ENCODE data around the gene MEF2A.
"Not testable (repeated sequence)": the region's sequence is repeated elsewhere in the genome, so short reads cannot be mapped to it uniquely, and the experiment has no call there.

MEF2A gene

GRCh38 chr15:99651023-99651807 lies 85.4 kb downstream of the MEF2A start:
- no peak for DNase-seq (ENCODE audit: low read depth)

- no peak for DNase-seq (ENCODE audit: low read depth)
Observed at GRCh38 chr15:99656205-99656604, 90.4 kb downstream of the MEF2A start.

GRCh38 chr15:99657996-99658395 lies 92.2 kb downstream of the MEF2A start:
- no peak for DNase-seq (ENCODE audit: low read depth)

GRCh38 chr15:99662903-99663302 lies 97.1 kb downstream of the MEF2A start:
- no peak for DNase-seq (ENCODE audit: low read depth)

- DNase-seq (ENCODE audit: low read depth): not testable (repeated sequence)
Observed at GRCh38 chr15:99666073-99666472, 100.3 kb downstream of the MEF2A start.

GRCh38 chr15:99668533-99669182 lies 102.9 kb downstream of the MEF2A start:
- no peak for DNase-seq (ENCODE audit: low read depth)

- no peak for DNase-seq (ENCODE audit: low read depth)
Observed at GRCh38 chr15:99669250-99669649, 103.5 kb downstream of the MEF2A start.

- no peak for DNase-seq (ENCODE audit: low read depth)
Observed at GRCh38 chr15:99671926-99672635, 106.3 kb downstream of the MEF2A start.

- DNase-seq (ENCODE audit: low read depth): no peak
Observed at GRCh38 chr15:99673111-99673510, 107.3 kb downstream of the MEF2A start.

- DNase-seq (ENCODE audit: low read depth): no peak
Observed at GRCh38 chr15:99674279-99674678, 108.5 kb downstream of the MEF2A start.

- no peak for DNase-seq (ENCODE audit: low read depth)
Observed at GRCh38 chr15:99677540-99678134, 111.9 kb downstream of the MEF2A start.

GRCh38 chr15:99680276-99680675 lies 114.5 kb downstream of the MEF2A start:
- DNase-seq (ENCODE audit: low read depth): no peak

GRCh38 chr15:99681990-99682389 lies 116.2 kb downstream of the MEF2A start:
- DNase-seq (ENCODE audit: low read depth): no peak

GRCh38 chr15:99682455-99682854 lies 116.7 kb downstream of the MEF2A start:
- peak; percentile 43 for DNase-seq (ENCODE audit: low read depth)

- no peak for DNase-seq (ENCODE audit: low read depth)
Observed at GRCh38 chr15:99683000-99683670, 117.4 kb downstream of the MEF2A start.

GRCh38 chr15:99686290-99686689 lies 120.5 kb downstream of the MEF2A start:
- no peak for DNase-seq (ENCODE audit: low read depth)

- DNase-seq (ENCODE audit: low read depth): no peak
Observed at GRCh38 chr15:99692825-99693224, 127.0 kb downstream of the MEF2A start.

- no peak for DNase-seq (ENCODE audit: low read depth)
Observed at GRCh38 chr15:99696096-99696495, 130.3 kb downstream of the MEF2A start.

- peak; percentile 20 for DNase-seq (ENCODE audit: low read depth)
Observed at GRCh38 chr15:99702895-99703602, 137.3 kb downstream of the MEF2A start.

- peak; percentile 74 for DNase-seq (ENCODE audit: low read depth)
Observed at GRCh38 chr15:99703603-99704443, 138.0 kb downstream of the MEF2A start.

Data from HS-27A (cell line).